Measurements from ENCODE around the gene EPHA8. TPM values are rescaled to one million over a fixed set of nuclear protein-coding genes. Genes with fewer than 3 reads are reported as not detected.

EPHA8 gene
- total and polyA plus RNA-seq, 4 donors: not detected

- no peak for TF ChIP-seq ZBTB33 (IDR thresholded peaks at IDR 0.05)
- TF ChIP-seq EGR1 (IDR thresholded peaks at IDR 0.05; ENCODE audit: low read depth in 2 of 2): no peak
Observed at GRCh38 chr1:22579541-22580155, 16.4 kb downstream of the EPHA8 start (continued).

GRCh38 chr1:22582661-22583635 lies 19.7 kb downstream of the EPHA8 start:
- no peak overlapping the region for H3K4me3 ChIP-seq (ENCODE audit: low read depth in 1 of 3, low read length in 3 of 3)
- DNase-seq (ENCODE audit: low spot score): no peak
- no peaks in the 10 kb centered on the region for H3K36me3 ChIP-seq (ENCODE audit: control insufficient read depth in 4 of 4, insufficient read depth in 3 of 4, low read depth in 1 of 4, low read length in 3 of 4)
- H3K27me3 ChIP-seq (ENCODE audit: control insufficient read depth in 4 of 4, insufficient read depth in 4 of 4, low read length in 3 of 4): peaks cover 0 to 2% (median 0%) of the 10 kb centered on the region in 4 donors
- WGBS: 83% methylated on average over 29 of the region's 29 CpGs
- TF ChIP-seq JUND (IDR thresholded peaks at IDR 0.05) (no peak), MAX (IDR thresholded peaks at IDR 0.05) (no peak), RXRA (IDR thresholded peaks at IDR 0.05) (no peak), EGR1 (IDR thresholded peaks at IDR 0.05; ENCODE audit: low read depth in 2 of 2) (no peak), HNF4A (conservative IDR thresholded peaks at IDR 0.05) (no peak), TAF1 (conservative IDR thresholded peaks at IDR 0.05) (no peak), HNF4G (IDR thresholded peaks at IDR 0.05) (no peak)
- no peak overlapping the region for H3K27ac ChIP-seq (ENCODE audit: low read depth in 1 of 2, low read length in 2 of 2)
- H3K9ac ChIP-seq (ENCODE audit: low read depth in 1 of 2, low read length in 2 of 2): no peak overlapping the region
- no peaks in the 10 kb centered on the region for H3K4me1 ChIP-seq (ENCODE audit: control insufficient read depth in 4 of 4, insufficient read depth in 4 of 4, low read length in 3 of 4)
- no peaks in the 10 kb centered on the region for H3K9me3 ChIP-seq (ENCODE audit: control insufficient read depth in 4 of 4, low read length in 3 of 4)

- Histone ChIP-seq H3K9me3 (ENCODE audit: control insufficient read depth in 4 of 4, low read length in 3 of 4) (no peaks in the 10 kb centered on the region), H3K36me3 (ENCODE audit: control insufficient read depth in 4 of 4, insufficient read depth in 3 of 4, low read depth in 1 of 4, low read length in 3 of 4) (no peaks in the 10 kb centered on the region), H3K4me1 (ENCODE audit: control insufficient read depth in 4 of 4, insufficient read depth in 4 of 4, low read length in 3 of 4) (no peaks in the 10 kb centered on the region), H3K4me3 (ENCODE audit: low read depth in 1 of 3, low read length in 3 of 3) (no peak overlapping the region), H3K27me3 (ENCODE audit: control insufficient read depth in 4 of 4, insufficient read depth in 4 of 4, low read length in 3 of 4) (peaks cover 0 to 2% (median 0%) of the 10 kb centered on the region in 4 donors), H3K27ac (ENCODE audit: low read depth in 1 of 2, low read length in 2 of 2) (no peak overlapping the region), H3K9ac (ENCODE audit: low read depth in 1 of 2, low read length in 2 of 2) (no peak overlapping the region)
- 73% methylated on average over 10 of the region's 10 CpGs for WGBS
- TF ChIP-seq HNF4G (IDR thresholded peaks at IDR 0.05) (no peak), HNF4A (conservative IDR thresholded peaks at IDR 0.05) (no peak)
- no peak for DNase-seq (ENCODE audit: low spot score)
Observed at GRCh38 chr1:22584001-22584562, 20.8 kb downstream of the EPHA8 start.

- Histone ChIP-seq H3K9me3 (ENCODE audit: control insufficient read depth in 4 of 4, low read length in 3 of 4) (no peaks in the 10 kb centered on the region), H3K36me3 (ENCODE audit: control insufficient read depth in 4 of 4, insufficient read depth in 3 of 4, low read depth in 1 of 4, low read length in 3 of 4) (no peaks in the 10 kb centered on the region), H3K27me3 (ENCODE audit: control insufficient read depth in 4 of 4, insufficient read depth in 4 of 4, low read length in 3 of 4) (peaks cover 0 to 2% (median 0%) of the 10 kb centered on the region in 4 donors), H3K4me1 (ENCODE audit: control insufficient read depth in 4 of 4, insufficient read depth in 4 of 4, low read length in 3 of 4) (no peaks in the 10 kb centered on the region), H3K9ac (ENCODE audit: low read depth in 1 of 2, low read length in 2 of 2) (no peak overlapping the region), H3K27ac (ENCODE audit: low read depth in 1 of 2, low read length in 2 of 2) (no peak overlapping the region), H3K4me3 (ENCODE audit: low read depth in 1 of 3, low read length in 3 of 3) (no peak overlapping the region)
- WGBS: 76% methylated on average over 9 of the region's 9 CpGs
- DNase-seq (ENCODE audit: low spot score): no peak
- no peak for TF ChIP-seq NR2F2 (IDR thresholded peaks at IDR 0.05)
- no peak for TF ChIP-seq ZBTB33 (IDR thresholded peaks at IDR 0.05)
- TF ChIP-seq GABPA (IDR thresholded peaks at IDR 0.05 in 1 of 2, conservative IDR thresholded peaks at IDR 0.05 in 1 of 2): no peak
- no peak for TF ChIP-seq REST (IDR thresholded peaks at IDR 0.05)
- no peak for TF ChIP-seq RXRA (IDR thresholded peaks at IDR 0.05)
Observed at GRCh38 chr1:22584970-22585369, 21.7 kb downstream of the EPHA8 start.

All from liver (tissue), 9 donors.